ENCODE results near the gene MDFI. TPM values are rescaled to one million over a fixed set of nuclear protein-coding genes. Genes with fewer than 3 reads are reported as not detected.

Gene MDFI
- total RNA-seq, 2 donors from 2014 or later: 52.7 to 80.0 TPM

DNA sequence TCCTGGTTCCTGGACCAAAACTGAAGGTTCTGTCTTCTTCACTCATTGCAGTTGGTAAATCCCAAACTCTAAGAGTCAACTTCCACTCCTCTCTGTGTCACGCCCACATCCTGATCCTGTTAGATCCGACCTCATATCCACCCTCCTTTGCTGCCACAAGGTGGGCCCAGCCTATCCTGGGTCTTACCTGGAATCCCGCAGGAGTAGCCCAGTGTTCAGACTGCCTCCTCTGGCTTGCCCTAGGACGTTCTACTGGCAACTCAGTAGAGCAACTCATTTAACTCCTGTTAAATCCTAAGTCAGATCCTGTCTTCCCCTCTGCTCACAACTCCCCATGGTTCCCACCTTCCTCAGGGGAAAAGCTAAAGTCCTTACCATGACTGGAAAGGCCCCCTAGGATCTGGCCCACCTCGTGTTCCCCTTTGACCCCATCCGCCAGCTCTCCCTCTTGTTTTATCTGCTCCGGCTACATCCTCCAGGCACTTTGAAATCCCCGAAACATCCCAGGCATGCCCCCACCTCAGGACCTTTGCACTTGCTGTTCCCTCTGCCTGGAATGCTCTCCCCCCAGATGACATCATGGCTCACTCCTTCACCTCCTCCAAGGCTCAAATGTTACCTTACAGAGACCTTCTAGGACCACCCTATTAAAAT lies 53.3 kb downstream of the MDFI start:
- 83 to 84% methylated on average over 7 to 8 of the region's 8 CpGs for WGBS, 2 experiments (ENCODE audit: insufficient coverage in 1 of 2, insufficient read length in 1 of 2)
- no peak overlapping the region for H3K4me3 ChIP-seq (ENCODE audit: low read length)
- no peaks in the 10 kb centered on the region for H3K27me3 ChIP-seq (ENCODE audit: control insufficient read depth, insufficient read depth, low read length, poor library complexity, severe bottlenecking)
- TF ChIP-seq, protein P1, sequence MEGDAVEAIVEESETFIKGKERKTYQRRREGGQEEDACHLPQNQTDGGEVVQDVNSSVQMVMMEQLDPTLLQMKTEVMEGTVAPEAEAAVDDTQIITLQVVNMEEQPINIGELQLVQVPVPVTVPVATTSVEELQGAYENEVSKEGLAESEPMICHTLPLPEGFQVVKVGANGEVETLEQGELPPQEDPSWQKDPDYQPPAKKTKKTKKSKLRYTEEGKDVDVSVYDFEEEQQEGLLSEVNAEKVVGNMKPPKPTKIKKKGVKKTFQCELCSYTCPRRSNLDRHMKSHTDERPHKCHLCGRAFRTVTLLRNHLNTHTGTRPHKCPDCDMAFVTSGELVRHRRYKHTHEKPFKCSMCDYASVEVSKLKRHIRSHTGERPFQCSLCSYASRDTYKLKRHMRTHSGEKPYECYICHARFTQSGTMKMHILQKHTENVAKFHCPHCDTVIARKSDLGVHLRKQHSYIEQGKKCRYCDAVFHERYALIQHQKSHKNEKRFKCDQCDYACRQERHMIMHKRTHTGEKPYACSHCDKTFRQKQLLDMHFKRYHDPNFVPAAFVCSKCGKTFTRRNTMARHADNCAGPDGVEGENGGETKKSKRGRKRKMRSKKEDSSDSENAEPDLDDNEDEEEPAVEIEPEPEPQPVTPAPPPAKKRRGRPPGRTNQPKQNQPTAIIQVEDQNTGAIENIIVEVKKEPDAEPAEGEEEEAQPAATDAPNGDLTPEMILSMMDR (conservative IDR thresholded peaks at IDR 0.05): peak; percentile 22
- H3K27ac ChIP-seq (ENCODE audit: low read depth, low read length): no peak overlapping the region
- DNase-seq: no peak
- Mint-ChIP-seq H3K27me3 (ENCODE audit: insufficient read depth) (peaks cover 6% of the 10 kb centered on the region), H3K9me3 (no peaks in the 10 kb centered on the region), H3K4me1 (peaks cover 8% of the 10 kb centered on the region), H3K4me3 (no peak overlapping the region), H3K36me3 (ENCODE audit: low read depth) (no peaks in the 10 kb centered on the region), H3K27ac (no peak overlapping the region)
- no peaks in the 10 kb centered on the region for H3K9me3 ChIP-seq (ENCODE audit: control insufficient read depth, low read length)
- H3K9ac ChIP-seq (ENCODE audit: extremely low read depth, low read length, poor library complexity, severe bottlenecking): no peak overlapping the region
- no peaks in the 10 kb centered on the region for H3K4me1 ChIP-seq (ENCODE audit: control insufficient read depth, insufficient read depth, low read length)
- no peaks in the 10 kb centered on the region for H3K36me3 ChIP-seq (ENCODE audit: control insufficient read depth, insufficient read depth, low read length)

DNA sequence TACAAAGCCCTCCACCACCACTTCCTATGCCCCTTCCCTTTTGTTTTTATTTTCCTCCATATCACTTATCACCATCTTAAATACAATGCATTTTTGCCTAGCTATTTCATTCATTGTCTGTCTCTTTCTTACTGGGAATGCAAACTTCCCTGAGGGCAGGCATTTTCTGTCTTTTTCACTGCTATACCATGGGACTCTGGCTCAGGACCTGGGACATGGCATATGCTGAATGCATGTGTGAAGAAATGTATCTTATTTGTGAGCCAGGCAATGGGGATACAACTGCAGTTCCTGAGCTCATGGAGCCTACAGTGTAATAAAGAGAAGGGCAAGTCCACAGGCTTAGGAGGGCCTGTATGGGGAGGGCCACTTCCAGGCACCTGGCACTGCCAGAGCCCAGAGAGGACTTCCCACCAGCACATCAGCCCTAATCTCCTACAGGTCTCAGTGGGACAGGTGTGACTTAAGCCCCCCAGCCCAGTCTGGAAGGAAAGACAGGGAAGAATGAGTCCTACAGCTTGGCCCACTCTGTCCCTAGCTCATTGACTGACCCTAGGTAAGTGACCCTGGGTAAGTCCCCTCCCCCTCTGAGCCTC lies 53.9 kb downstream of the MDFI start:
- Histone ChIP-seq H3K27ac (ENCODE audit: low read depth, low read length) (no peak overlapping the region), H3K4me1 (ENCODE audit: control insufficient read depth, insufficient read depth, low read length) (no peaks in the 10 kb centered on the region), H3K9ac (ENCODE audit: extremely low read depth, low read length, poor library complexity, severe bottlenecking) (no peak overlapping the region), H3K4me3 (ENCODE audit: low read length) (no peak overlapping the region), H3K27me3 (ENCODE audit: control insufficient read depth, insufficient read depth, low read length, poor library complexity, severe bottlenecking) (no peaks in the 10 kb centered on the region), H3K9me3 (ENCODE audit: control insufficient read depth, low read length) (no peaks in the 10 kb centered on the region), H3K36me3 (ENCODE audit: control insufficient read depth, insufficient read depth, low read length) (no peaks in the 10 kb centered on the region)
- H3K4me1 Mint-ChIP-seq: peaks cover 6% of the 10 kb centered on the region
- no peak overlapping the region for H3K4me3 Mint-ChIP-seq
- no peak overlapping the region for H3K27ac Mint-ChIP-seq
- peaks cover 6% of the 10 kb centered on the region for H3K27me3 Mint-ChIP-seq (ENCODE audit: insufficient read depth)
- TF ChIP-seq, protein P1 (conservative IDR thresholded peaks at IDR 0.05): no peak
- H3K36me3 Mint-ChIP-seq (ENCODE audit: low read depth): no peaks in the 10 kb centered on the region
- H3K9me3 Mint-ChIP-seq: no peaks in the 10 kb centered on the region
- no peak for DNase-seq

GRCh38 chr6:41692730-41693129 lies 54.5 kb downstream of the MDFI start:
- TF ChIP-seq, protein P1 (conservative IDR thresholded peaks at IDR 0.05): no peak
- Mint-ChIP-seq H3K4me3 (no peak overlapping the region), H3K27ac (no peak overlapping the region), H3K36me3 (ENCODE audit: low read depth) (no peaks in the 10 kb centered on the region), H3K4me1 (peaks cover under 1% of the 10 kb centered on the region), H3K27me3 (ENCODE audit: insufficient read depth) (peaks cover 6% of the 10 kb centered on the region), H3K9me3 (no peaks in the 10 kb centered on the region)
- H3K9me3 ChIP-seq (ENCODE audit: control insufficient read depth, low read length): no peaks in the 10 kb centered on the region
- 87 to 100% methylated on average over 2 of the region's 2 CpGs for WGBS, 2 experiments (ENCODE audit: insufficient coverage in 1 of 2, insufficient read length in 1 of 2)
- H3K27me3 ChIP-seq (ENCODE audit: control insufficient read depth, insufficient read depth, low read length, poor library complexity, severe bottlenecking): no peaks in the 10 kb centered on the region
- no peaks in the 10 kb centered on the region for H3K36me3 ChIP-seq (ENCODE audit: control insufficient read depth, insufficient read depth, low read length)
- H3K27ac ChIP-seq (ENCODE audit: low read depth, low read length): no peak overlapping the region
- no peak overlapping the region for H3K4me3 ChIP-seq (ENCODE audit: low read length)
- H3K4me1 ChIP-seq (ENCODE audit: control insufficient read depth, insufficient read depth, low read length): no peaks in the 10 kb centered on the region
- no peak for DNase-seq
- no peak overlapping the region for H3K9ac ChIP-seq (ENCODE audit: extremely low read depth, low read length, poor library complexity, severe bottlenecking)

Measured in endodermal cell (in vitro differentiated cells).